ENCODE data around the gene CD2BP2. TPM values are rescaled to one million over a fixed set of nuclear protein-coding genes. Genes with fewer than 3 reads are reported as not detected.
"Not testable (repeated sequence)": the region's sequence is repeated elsewhere in the genome, so short reads cannot be mapped to it uniquely, and the experiment has no call there.

CD2BP2 gene
- total RNA-seq, 1 experiment from 2014 or later: 44.2 TPM

GRCh38 chr16:30348929-30349328 is 6.2 kb downstream of the CD2BP2 start:
- DNase-seq: no peak
- Histone ChIP-seq H3K4me3 (ENCODE audit: insufficient read depth, low read depth, low read length) (no peak overlapping the region), H3K27me3 (ENCODE audit: control insufficient read depth, insufficient read depth, low read length) (no peaks in the 10 kb centered on the region), H3K36me3 (replicated peaks; ENCODE audit: control insufficient read depth, insufficient read depth, low read length) (peaks cover 28% of the 10 kb centered on the region)

DNA sequence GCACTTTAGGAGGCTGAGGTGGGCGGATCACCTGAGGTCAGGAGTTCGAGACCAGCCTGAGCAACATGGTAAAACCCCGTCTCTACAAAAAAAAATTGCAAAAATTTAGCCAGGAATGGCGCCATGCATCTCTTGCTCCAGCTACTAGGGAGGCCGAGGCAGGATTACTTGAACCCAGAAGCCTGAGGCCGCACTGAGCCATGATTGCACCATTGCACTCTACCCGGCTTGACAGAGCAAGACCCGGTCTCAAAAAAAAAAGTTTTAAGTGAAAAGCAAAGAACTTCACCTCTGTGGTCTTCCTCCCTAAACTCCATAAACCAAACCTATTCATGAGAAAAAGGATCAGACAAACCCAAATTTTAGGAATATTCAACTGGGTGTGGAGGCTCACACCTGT is 7.0 kb downstream of the CD2BP2 start:
- Histone ChIP-seq H3K36me3 (replicated peaks; ENCODE audit: control insufficient read depth, insufficient read depth, low read length) (peaks cover 22% of the 10 kb centered on the region), H3K4me3 (ENCODE audit: insufficient read depth, low read depth, low read length) (no peak overlapping the region), H3K27me3 (ENCODE audit: control insufficient read depth, insufficient read depth, low read length) (no peaks in the 10 kb centered on the region)
- DNase-seq: no peak

GRCh38 chr16:30346286-30346685 is 8.8 kb downstream of the CD2BP2 start:
- peaks cover 5% of the 10 kb centered on the region for H3K36me3 ChIP-seq (replicated peaks; ENCODE audit: control insufficient read depth, insufficient read depth, low read length)
- no peak overlapping the region for H3K4me3 ChIP-seq (ENCODE audit: insufficient read depth, low read depth, low read length)
- no peaks in the 10 kb centered on the region for H3K27me3 ChIP-seq (ENCODE audit: control insufficient read depth, insufficient read depth, low read length)
- DNase-seq: no peak

DNA sequence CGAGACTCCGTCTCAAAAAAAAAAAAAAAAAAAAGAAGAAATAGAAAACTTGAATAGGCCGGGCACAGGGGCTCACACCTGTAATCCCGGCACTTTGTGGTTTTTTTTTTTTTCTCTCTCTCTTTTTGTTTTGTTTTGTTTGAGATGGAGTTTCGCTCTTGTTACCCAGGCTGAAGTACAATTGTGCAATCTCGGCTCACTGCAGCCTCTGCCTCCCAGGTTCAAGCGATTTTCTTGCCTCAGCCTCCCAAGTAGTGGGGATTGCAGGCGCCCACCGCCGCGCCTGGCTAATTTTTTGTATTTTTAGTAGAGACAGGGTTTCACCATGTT is 11.7 kb downstream of the CD2BP2 start:
- H3K27me3 ChIP-seq (ENCODE audit: control insufficient read depth, insufficient read depth, low read length); H3K4me3 ChIP-seq (ENCODE audit: insufficient read depth, low read depth, low read length); DNase-seq; H3K36me3 ChIP-seq (replicated peaks; ENCODE audit: control insufficient read depth, insufficient read depth, low read length): not testable (repeated sequence)

DNA sequence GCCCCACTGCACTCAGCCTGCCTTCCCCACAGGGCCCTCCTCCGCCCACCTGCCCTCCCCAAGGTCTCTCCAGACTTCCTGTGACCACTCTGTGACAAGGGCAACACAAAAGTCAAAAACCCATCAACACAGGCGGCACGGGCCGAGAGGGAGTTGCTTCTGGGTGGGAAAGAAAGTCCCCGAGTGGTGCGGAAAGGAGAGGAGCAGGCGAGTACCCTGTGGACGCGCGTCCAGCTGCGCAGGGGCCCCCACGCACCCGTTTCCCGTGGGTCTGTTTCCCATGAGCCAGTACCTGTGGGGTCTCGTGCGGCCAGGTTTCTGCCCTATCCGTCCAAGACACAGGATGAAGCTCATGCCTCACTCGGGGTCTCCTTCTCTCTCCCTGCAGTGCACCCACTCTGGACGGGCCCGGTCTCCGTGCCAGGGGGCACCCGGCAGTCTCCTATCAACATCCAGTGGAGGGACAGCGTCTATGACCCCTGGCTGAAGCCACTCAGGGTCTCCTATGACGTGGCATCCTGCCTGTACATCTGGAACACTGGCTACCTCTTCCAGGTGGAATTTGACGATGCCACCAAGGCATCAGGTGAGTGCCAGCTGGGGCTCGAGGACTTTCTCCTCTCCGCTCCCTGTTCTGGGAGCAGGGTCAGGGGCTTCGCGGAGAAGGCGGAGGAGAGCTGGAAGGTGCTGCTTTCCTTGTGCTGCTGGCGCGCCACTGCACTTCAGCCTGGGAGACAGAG is 12.2 kb downstream of the CD2BP2 start:
- no peak for DNase-seq
- H3K4me3 ChIP-seq (ENCODE audit: insufficient read depth, low read depth, low read length): no peak overlapping the region
- no peaks in the 10 kb centered on the region for H3K27me3 ChIP-seq (ENCODE audit: control insufficient read depth, insufficient read depth, low read length)
- H3K36me3 ChIP-seq (replicated peaks; ENCODE audit: control insufficient read depth, insufficient read depth, low read length): no peaks in the 10 kb centered on the region

- H3K4me3 ChIP-seq (ENCODE audit: insufficient read depth, low read depth, low read length); H3K27me3 ChIP-seq (ENCODE audit: control insufficient read depth, insufficient read depth, low read length); H3K36me3 ChIP-seq (replicated peaks; ENCODE audit: control insufficient read depth, insufficient read depth, low read length): not testable (repeated sequence)
- DNase-seq: peak; percentile 14
These were observed 13.1 kb downstream of the CD2BP2 start for GRCh38 chr16:30341971-30342370.

- Histone ChIP-seq H3K27me3 (ENCODE audit: control insufficient read depth, insufficient read depth, low read length) (no peaks in the 10 kb centered on the region), H3K36me3 (replicated peaks; ENCODE audit: control insufficient read depth, insufficient read depth, low read length) (no peaks in the 10 kb centered on the region), H3K4me3 (ENCODE audit: insufficient read depth, low read depth, low read length) (no peak overlapping the region)
- DNase-seq: no peak
These were observed 14.5 kb downstream of the CD2BP2 start for GRCh38 chr16:30340621-30341020.

DNA sequence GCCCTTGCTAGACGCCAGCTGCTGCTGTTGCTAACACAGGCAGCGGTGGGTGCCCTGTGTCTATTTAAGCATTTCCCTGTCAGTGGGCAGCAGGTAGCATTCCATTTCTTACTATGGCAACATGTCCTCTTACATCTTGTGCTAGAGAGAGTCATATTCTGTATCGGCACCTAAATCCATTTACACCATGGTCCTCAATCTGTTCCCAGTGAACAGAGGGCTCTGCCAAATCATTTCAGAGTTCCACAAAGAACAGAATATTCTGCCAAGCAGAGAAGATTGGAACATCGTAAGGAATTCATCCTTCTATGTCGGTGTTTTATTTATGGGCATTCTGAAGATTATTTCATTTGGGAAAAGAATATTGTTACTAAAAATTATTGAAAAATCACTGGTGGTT is 16.4 kb downstream of the CD2BP2 start:
- H3K4me3 ChIP-seq (ENCODE audit: insufficient read depth, low read depth, low read length); H3K36me3 ChIP-seq (replicated peaks; ENCODE audit: control insufficient read depth, insufficient read depth, low read length); H3K27me3 ChIP-seq (ENCODE audit: control insufficient read depth, insufficient read depth, low read length); DNase-seq: not testable (repeated sequence)

DNA sequence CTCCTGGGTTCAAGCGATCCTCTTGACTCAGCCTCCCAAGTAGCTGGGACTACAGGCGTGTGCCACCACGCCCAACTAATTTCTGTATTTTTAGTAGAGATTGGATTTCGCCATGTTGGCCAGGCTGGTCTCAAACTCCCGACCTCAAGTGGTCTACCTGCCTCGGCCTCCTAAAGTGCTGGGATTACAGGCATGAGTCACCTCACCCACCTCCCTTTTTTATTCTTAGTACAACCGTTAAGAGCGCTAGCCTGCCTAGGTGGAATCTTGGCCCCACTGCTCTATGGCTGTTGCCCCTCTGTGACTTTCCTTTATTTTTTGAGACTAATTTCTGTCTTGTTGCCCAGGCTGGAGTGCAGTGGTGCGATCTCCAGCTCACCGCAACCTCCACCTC is 17.1 kb downstream of the CD2BP2 start:
- not testable (repeated sequence) for H3K27me3 ChIP-seq (ENCODE audit: control insufficient read depth, insufficient read depth, low read length); H3K36me3 ChIP-seq (replicated peaks; ENCODE audit: control insufficient read depth, insufficient read depth, low read length); DNase-seq; H3K4me3 ChIP-seq (ENCODE audit: insufficient read depth, low read depth, low read length)

DNA sequence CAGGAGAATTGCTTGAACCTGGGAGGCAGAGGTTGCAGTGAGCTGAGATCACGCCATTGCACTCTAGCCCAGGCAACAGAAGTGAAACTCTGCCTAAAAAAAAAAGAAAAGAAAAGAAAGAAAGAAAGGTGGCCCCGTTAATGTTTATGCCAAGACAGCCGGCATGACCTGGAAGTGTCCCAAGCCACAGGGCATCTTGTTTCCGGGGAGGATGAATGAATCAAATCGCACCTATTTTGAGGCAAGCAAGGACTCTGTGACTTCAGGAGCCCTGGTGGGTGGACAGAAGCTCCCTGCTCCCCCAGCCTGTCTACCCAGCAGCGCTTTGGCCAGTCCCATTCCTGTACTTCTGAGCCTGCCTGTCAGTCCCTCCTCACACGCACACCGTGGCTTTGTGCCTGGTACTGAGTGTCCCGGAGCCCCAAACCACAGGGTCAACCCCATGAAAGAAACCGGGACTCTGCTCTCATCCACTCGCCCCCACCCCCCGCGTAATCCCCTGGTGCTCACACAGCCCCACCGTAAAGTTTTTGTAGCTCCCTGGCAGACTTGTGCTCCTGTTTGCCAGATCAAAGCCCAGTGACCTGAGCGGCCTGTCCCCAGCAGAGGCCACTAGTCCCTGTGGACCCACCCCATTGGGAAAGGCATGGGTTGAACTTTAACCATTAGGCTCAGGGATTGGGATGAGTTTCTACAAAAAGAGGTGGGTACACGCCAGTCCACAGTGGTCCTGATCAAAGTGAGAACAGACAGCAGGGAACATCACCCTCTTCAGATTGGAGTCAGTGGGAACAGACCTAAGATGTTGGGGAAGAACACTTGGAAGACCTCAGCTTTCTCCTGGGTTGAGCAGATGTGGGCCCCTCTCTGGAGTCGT is 19.3 kb downstream of the CD2BP2 start:
- DNase-seq: no peak
- no peaks in the 10 kb centered on the region for H3K27me3 ChIP-seq (ENCODE audit: control insufficient read depth, insufficient read depth, low read length)

DNA sequence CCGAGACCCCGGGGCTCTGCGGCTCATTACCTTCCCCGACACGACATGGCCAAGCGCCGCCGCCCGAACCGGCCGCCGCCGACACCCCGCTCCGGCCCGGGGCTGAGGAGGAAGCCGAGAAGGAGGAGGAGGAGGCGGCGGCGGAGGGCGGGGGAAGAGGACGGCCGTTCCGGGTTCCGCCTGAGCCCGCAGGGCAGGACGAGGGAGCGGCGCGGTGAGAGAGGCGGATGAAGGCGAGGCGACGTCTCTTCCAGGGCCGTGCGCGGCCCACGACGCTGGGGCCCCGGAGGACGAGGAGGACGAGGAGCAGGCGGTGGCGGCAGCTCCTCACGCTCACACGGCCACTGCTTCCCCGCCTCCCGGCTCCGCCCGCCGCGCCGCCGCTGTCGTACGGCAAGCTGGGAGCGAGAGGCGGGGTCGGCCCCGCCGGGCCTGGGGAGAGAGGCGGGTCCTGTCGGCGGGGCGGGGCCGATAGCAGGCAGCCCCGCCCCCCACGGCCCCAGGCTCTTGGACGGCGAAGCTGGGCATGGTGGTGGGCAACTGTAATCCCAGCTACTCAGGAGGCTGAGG is 20.0 kb downstream of the CD2BP2 start:
- H3K4me3 ChIP-seq (ENCODE audit: insufficient read depth, low read depth, low read length): peak overlapping the region; percentile 75
- not testable (repeated sequence) for H3K27me3 ChIP-seq (ENCODE audit: control insufficient read depth, insufficient read depth, low read length); H3K36me3 ChIP-seq (replicated peaks; ENCODE audit: control insufficient read depth, insufficient read depth, low read length)
- DNase-seq: peak; percentile 87

More for the DNA sequence above, 19.3 kb downstream of the CD2BP2 start:
- H3K36me3 ChIP-seq (replicated peaks; ENCODE audit: control insufficient read depth, insufficient read depth, low read length): no peaks in the 10 kb centered on the region
- no peak overlapping the region for H3K4me3 ChIP-seq (ENCODE audit: insufficient read depth, low read depth, low read length)

GRCh38 chr16:30334473-30334989 is 20.6 kb downstream of the CD2BP2 start:
- peak overlapping the region; percentile 75 for H3K4me3 ChIP-seq (ENCODE audit: insufficient read depth, low read depth, low read length)
- not testable (repeated sequence) for H3K36me3 ChIP-seq (replicated peaks; ENCODE audit: control insufficient read depth, insufficient read depth, low read length); H3K27me3 ChIP-seq (ENCODE audit: control insufficient read depth, insufficient read depth, low read length)
- peak; percentile 84 for DNase-seq

DNA sequence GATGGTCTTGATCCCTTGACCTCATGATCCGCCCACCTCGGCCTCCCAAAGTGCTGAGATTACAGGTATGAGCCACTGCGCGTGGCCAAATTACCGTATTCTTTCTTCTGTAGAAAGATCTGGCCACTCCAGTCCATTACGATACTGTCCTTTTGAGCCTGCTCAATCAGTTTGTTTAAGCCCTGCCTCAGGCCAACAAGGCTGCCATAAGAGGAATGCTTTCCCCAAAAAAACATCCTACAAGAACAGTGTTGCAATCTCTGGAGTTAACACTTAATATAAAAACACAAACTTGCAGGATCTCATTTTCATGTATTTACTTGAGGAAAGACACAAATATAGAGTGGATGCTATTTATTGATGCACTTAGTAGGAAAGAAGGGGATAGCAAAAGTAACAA is 30.9 kb downstream of the CD2BP2 start:
- not testable (repeated sequence) for H3K36me3 ChIP-seq (replicated peaks; ENCODE audit: control insufficient read depth, insufficient read depth, low read length); H3K27me3 ChIP-seq (ENCODE audit: control insufficient read depth, insufficient read depth, low read length); H3K4me3 ChIP-seq (ENCODE audit: insufficient read depth, low read depth, low read length); DNase-seq

DNA sequence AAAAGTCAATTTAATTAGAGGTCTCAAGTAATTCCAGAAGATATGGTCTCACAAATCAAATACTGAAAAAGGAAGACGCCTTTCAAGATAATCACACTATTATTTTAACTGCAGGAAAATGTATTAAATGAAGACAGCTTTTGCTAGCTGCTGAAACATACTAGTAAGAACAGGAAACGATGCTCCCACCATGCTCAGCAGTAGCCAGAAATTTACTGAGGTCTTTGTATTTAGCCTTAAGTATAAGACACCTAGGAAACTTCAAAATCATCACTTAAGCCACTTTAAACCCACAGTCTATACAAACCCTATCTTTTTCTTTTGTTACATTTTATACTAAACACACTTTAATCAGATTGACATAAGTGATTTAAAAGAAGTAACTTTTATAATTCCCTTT is 36.5 kb downstream of the CD2BP2 start:
- not testable (repeated sequence) for DNase-seq; H3K4me3 ChIP-seq (ENCODE audit: insufficient read depth, low read depth, low read length); H3K36me3 ChIP-seq (replicated peaks; ENCODE audit: control insufficient read depth, insufficient read depth, low read length); H3K27me3 ChIP-seq (ENCODE audit: control insufficient read depth, insufficient read depth, low read length)

- not testable (repeated sequence) for H3K36me3 ChIP-seq (replicated peaks; ENCODE audit: control insufficient read depth, insufficient read depth, low read length); DNase-seq; H3K27me3 ChIP-seq (ENCODE audit: control insufficient read depth, insufficient read depth, low read length); H3K4me3 ChIP-seq (ENCODE audit: insufficient read depth, low read depth, low read length)
These were observed 44.2 kb downstream of the CD2BP2 start for GRCh38 chr16:30310937-30311336.

Data from H7 (cell line).